ENCODE data around the gene BCAS1. TPM values are rescaled to one million over a fixed set of nuclear protein-coding genes. Genes with fewer than 3 reads are reported as not detected.

The BCAS1 gene
- 1 to 10 TPM in 3 of 4 donors, under 1 TPM in 1; 0.66 to 6.2 (median 4.4) TPM for polyA plus RNA-seq (ENCODE audit: insufficient read length in 4 of 4)

DNA sequence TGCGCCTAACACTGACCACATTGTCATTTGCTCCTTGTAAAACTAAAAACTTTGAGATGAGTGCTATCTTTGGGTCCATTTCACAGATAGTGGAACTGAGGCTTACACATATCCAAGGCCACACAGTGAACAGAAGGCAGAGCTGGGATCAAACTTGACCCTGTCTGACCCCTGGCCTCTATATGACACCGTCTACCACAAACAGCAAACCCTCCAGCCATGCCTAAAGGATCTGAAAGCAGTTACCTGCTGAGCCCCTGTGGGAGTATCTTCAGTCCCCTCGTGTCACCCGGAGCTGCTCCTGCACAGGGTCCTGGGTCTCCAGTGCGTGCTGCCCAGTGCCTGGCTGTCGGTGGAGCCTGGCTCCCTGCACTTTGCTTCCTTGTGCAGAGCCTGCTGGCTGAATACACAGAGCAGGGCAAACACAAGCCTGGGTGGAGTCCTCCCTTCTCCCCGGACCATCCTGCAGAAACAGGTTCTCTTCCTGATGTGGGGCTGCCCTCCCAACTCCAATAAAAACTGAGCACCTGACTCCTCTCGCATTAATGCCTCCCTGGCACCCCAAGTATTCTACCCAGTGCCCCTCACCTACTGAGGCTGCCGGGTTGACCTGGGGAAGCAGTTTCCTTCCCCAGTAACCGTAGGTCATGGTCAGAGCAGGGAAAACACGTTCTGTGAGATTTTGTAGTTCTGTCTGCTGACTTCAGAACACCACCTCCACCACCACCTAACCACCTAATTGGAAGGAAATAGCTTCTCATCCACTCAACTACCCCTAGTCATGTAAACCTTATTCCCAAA is at the start of gene BCAS1:
TSS of gene BCAS1 (minus strand) at position 408 of the 801 bp plus-strand sequence. CDS start 11,876 bp downstream, outside the sequence.
- no peak for DNase-seq (ENCODE audit: low read depth in 4 of 4, low spot score in 3 of 4)

DNA sequence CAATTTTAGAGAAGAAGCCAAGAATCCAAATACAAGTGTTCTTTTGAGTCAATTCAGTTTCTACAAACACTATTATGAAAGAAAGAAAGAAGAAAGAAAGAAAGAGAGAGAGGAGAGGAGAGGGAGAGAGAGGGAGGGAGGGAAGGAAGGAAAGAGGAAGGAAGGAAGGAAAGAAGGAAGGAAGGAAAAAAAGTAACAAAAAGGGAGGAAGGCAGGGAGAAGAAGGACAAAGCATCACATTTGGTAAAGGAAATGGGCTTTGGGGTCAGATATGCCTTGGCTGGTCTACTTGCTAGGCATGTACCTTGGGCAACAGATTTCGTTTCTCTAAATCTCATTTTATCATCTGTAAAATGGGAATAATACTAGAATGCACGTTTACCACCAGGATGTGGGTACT is 49.4 kb upstream of the BCAS1 start:
- no peak for DNase-seq (ENCODE audit: low read depth in 4 of 4, low spot score in 3 of 4)

DNA sequence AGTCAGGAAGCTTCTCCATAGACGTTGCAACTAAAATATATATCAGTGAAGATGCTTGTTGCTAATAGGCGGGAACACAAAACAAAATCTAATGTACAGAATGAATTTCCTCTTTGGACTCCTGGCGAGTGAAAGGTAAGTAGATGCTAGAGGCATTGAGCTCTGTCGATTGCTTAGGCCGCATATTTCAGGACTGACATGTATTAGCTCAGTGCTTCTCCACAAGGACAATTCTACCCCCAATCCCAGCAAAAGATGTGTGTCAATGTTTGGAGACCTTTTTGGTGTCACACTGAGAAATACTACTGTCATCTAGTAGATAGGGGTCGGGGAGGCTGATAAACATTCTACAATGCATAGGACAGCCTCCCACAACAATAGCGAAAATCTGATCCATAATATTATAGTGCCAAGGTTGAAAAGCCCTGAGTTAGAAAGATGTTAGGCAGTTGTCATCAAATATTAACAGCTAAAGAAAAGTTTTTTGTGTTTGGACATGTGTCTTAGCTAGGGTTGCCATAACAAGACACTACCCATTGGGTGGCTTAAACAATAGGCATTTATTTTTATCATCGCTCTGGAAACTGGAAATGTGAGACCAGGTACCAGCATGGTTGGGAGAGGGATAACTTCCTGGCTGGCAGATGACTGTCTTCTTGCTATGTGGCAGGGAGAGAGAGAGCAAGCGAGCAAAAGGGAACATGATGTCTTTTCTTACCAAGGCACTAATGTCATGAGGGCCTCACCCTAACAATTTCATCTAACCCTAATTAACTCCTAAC is 48.0 kb upstream of the BCAS1 start:
- DNase-seq (ENCODE audit: low read depth in 4 of 4, low spot score in 3 of 4): no peak

DNA sequence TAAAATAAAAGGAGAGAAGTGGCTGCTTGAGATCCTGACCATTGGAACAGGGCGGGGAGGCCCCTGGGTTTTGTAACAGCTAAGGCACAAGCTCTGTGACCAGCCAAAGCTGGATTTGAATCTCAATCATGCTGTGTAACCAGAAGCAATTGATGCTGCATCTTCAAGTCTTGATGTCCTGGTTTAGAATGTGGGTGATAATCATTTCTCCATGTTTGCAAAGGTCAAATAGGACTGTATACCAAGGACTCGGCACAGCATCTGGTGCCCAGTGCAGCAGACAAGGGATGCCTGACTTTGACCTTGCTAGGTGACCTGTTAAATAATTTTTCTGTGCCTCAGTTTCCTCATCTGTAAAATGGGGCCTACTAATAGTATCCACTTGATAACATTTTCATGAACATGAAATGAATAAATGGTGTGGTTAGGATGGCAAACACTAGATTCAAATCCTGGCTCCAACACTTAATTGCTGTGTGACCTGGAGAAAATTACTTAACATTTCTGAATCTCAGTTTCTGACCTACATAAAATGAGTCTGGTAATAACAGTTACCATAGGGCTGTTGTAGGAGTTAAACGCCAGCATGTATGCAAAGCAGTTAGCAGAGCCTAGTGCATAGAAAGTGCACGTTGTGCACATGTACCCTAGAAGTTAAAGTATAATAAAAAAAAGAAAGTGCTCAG is 46.3 kb upstream of the BCAS1 start:
- DNase-seq (ENCODE audit: low read depth in 4 of 4, low spot score in 3 of 4): no peak

DNA sequence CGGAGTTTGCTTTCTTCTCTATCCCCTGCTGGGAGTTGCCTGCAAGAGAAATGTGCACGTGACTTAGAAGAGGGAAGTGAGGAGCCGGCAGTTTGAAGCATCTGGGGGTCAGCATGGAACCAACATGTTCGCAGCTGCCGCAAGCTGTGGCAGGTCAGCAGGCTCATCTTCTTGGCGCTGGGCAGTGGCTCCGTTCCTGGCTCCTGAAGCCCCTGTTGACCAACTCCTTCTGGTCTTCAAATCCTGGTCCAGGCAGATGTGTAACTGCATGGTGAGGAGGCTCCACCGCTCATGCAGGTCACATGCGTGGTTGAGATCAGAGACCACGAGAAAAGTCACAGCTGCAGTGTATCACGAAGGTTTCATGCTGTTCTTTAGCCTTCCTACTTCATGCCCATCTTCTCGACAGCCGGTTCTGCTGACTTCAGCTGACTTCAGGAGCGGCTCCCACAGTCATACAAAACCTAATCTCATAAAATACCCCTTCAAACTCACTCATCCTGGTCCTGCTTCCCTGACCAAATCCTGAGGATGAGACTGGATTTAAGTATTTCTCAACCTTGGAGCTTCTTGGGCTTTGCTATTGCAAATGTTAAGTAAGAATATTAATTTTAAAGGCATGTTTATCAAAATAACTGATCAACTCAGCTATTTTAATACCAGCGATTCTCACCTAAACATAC is 44.9 kb upstream of the BCAS1 start:
- no peak for DNase-seq (ENCODE audit: low read depth in 4 of 4, low spot score in 3 of 4)

DNA sequence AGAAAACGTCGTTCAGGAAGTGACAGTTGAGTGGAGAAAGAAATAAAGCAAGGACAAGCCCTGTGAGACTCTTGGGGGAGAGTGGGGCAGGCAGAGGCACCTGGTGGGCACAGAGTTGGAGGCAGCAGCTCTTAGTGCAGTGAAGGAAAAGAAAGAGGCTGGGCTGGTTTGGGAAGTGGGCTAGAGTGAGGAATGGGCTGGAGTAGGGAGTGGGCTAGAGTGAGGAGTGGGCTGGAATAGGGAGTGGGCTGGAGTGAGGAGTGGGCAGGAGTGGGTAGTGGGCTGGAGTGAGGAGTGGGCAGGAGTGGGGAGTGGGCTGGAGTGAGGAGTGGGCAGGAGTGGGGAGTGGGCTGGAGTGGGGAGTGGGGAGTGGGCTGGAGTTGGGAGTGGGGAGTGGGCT is 43.7 kb upstream of the BCAS1 start:
- no peak for DNase-seq (ENCODE audit: low read depth in 4 of 4, low spot score in 3 of 4)

- DNase-seq (ENCODE audit: low read depth in 4 of 4, low spot score in 3 of 4): no peak
These were observed 43.2 kb upstream of the BCAS1 start for GRCh38 chr20:54113566-54113965.

GRCh38 chr20:54112221-54112884 is 42.0 kb upstream of the BCAS1 start:
- no peak for DNase-seq (ENCODE audit: low read depth in 4 of 4, low spot score in 3 of 4)

DNA sequence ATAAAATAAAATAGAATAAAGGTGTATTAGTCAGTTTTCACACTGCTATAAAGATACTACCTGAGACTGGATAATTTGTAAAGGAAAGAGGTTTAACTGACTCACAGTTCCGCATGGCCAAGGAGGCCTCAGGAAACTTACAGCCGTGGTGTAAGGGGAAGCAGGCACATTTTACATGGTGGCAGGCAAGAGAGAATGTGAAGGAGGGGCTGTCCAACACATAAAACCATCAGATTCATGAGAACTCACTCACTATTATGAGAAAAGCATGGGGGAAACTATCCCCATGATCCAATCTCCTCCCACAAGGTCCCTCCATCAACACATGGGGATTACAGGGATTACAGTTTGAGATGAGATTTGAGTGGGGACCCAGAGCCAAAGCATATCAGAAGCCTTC is 41.1 kb upstream of the BCAS1 start:
- no peak for DNase-seq (ENCODE audit: low read depth in 4 of 4, low spot score in 3 of 4)

- DNase-seq (ENCODE audit: low read depth in 4 of 4, low spot score in 3 of 4): no peak
These were observed 40.1 kb upstream of the BCAS1 start for GRCh38 chr20:54110457-54110856.

DNA sequence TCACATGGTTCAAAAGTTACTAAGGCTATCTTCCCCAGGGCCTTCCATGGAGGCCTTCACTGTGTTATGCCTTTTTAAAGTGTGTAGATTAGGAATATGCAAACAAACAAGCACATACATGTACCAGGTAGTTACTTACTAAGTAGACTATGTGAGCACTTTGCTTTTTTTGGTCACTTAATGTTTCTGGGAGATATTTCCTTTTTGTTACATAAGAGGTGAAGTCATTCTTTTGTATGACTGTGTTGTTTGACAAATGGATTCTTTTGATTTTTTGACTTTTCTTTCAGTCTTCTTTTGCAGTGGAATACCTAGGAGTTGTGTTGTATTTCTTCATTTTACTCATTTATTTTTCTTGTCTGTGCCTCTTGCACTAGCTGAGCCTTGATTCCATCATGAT is 39.6 kb upstream of the BCAS1 start:
- DNase-seq (ENCODE audit: low read depth in 4 of 4, low spot score in 3 of 4): no peak

- DNase-seq (ENCODE audit: low read depth in 4 of 4, low spot score in 3 of 4): no peak
These were observed 38.4 kb upstream of the BCAS1 start for GRCh38 chr20:54108817-54109216.

DNA sequence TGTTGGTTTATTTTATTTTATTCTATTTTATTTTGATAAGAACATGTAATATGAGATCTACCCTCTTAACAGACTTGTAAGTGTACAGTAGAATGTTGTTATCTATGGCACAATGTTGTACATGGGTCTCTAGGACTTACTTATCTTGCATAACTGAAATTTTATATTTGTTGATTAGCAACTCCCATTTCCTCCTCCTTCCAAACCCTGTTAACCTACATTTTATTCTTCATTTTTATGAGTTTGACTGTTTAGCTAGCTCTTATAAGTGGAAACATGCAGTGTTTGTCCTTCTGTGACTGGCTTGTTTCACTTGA is 37.9 kb upstream of the BCAS1 start:
- DNase-seq (ENCODE audit: low read depth in 4 of 4, low spot score in 3 of 4): no peak

- no peak for DNase-seq (ENCODE audit: low read depth in 4 of 4, low spot score in 3 of 4)
These were observed 37.4 kb upstream of the BCAS1 start for GRCh38 chr20:54107600-54108325.

GRCh38 chr20:54107181-54107580 is 36.8 kb upstream of the BCAS1 start:
- DNase-seq (ENCODE audit: low read depth in 4 of 4, low spot score in 3 of 4): no peak

- DNase-seq (ENCODE audit: low read depth in 4 of 4, low spot score in 3 of 4): no peak
These were observed 35.8 kb upstream of the BCAS1 start for GRCh38 chr20:54106162-54106561.

DNA sequence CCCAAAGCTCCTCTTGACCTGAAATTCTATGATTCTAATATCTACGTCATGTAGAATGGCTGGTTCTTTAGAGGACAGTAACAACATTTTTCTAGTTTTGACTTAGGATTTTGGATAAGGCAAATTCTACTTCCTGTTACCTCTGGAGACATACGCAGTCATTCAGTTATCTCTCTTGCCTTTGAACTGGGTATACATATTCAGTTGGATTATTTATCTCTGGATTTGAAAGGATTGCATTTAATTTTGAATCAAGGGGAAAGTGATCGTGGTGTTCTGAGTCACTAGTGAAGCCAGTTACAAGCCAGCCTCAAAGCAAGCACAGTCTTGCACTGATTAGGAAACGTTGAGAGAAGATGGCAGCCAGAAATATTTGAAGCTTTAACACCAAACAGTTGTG is 35.3 kb upstream of the BCAS1 start:
- DNase-seq (ENCODE audit: low read depth in 4 of 4, low spot score in 3 of 4): no peak

- no peak for DNase-seq (ENCODE audit: low read depth in 4 of 4, low spot score in 3 of 4)
These were observed 34.4 kb upstream of the BCAS1 start for GRCh38 chr20:54104781-54105180.

- DNase-seq (ENCODE audit: low read depth in 4 of 4, low spot score in 3 of 4): no peak
These were observed 33.6 kb upstream of the BCAS1 start for GRCh38 chr20:54103762-54104600.

Measured in left renal pelvis (tissue), 4 donors.